ENCODE results near the gene XRRA1. TPM values are rescaled to one million over a fixed set of nuclear protein-coding genes. Genes with fewer than 3 reads are reported as not detected.

The XRRA1 gene
- total and polyA plus RNA-seq, 11 donors: 3.9 to 26.6 (median 13.1) TPM

DNA sequence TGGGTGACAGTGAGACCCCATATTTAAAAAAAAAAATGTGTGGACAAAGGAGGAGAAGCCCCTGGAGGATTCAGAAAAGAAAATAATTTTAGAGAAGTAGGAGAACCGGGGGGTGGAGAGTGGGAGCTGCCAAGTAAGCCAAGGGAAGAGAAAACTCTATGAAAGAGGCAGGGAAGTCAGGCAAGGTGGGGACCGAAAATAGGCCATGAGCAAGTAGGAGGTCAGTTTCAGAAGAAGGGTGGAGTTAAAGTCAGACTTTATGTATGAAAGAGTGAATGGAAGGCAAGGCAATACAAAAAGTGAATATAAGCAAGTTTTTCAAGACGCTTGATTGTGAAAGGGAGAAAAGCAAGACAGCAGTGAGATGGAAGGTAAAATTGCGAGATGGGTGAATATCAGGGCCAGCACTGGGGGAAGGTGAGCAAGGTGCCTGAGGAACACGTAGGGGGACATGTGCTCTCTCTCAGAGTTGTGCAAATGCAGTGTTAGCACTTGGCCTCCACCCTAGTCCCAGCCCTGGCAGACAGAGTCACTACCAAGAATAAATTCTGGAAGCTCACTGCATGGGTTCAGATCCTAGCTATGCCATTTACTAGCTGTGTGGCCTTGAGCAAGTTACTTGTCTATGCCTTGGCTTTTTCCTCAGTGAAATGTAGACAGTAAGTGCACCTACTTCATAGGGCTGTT lies 6.7 kb downstream of the XRRA1 start:
- H3K27me3 ChIP-seq: no peaks in the 10 kb centered on the region
- peaks cover 0 to 11% (median 0%) of the 10 kb centered on the region in 12 donors for H3K4me1 ChIP-seq
- no peak for TF ChIP-seq POLR2A (IDR thresholded peaks at IDR 0.05)
- ATAC-seq (no peak), DNase-seq (no peak)
- H3K4me3 ChIP-seq: no peak overlapping the region
- H3K27ac ChIP-seq: no peak overlapping the region
- 83 to 90% (median 87%) methylated on average over 5 of the region's 5 CpGs for WGBS, 4 donors
- H3K9me3 ChIP-seq: no peaks in the 10 kb centered on the region
- intact Hi-C loops (cut with DNase I): loop anchor here in 1 of 10 donors (5.0 kb wide), 1 partner anchor 85 kb away; no protein-coding TSS in a partner anchor
- peaks cover 0 to 77% (median 25%) of the 10 kb centered on the region in 9 donors for H3K36me3 ChIP-seq

DNA sequence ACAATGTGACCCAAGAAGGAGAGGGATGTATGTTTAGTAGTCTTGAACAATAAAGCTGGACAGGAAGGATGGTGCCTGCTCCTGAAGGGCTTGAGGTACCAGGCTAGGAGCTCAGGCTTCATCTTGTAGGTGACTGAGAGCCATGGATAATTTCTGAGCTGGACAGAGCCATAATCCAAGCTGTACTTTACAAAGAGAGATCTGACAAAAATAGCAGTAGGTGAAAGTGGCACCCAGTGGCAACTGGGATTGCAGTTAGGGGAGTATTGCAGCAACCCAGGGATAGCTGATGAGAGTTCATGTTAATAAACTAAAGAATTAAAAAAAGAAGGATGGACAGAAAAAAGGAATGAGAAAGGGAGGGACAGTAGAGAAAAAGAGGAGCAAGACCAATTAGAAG lies 7.4 kb downstream of the XRRA1 start:
- DNase-seq (no peak), ATAC-seq (peak in 3 of 4 donors; percentile 33 to 56 (median 47))
- no peaks in the 10 kb centered on the region for H3K9me3 ChIP-seq
- TF ChIP-seq, protein P1, sequence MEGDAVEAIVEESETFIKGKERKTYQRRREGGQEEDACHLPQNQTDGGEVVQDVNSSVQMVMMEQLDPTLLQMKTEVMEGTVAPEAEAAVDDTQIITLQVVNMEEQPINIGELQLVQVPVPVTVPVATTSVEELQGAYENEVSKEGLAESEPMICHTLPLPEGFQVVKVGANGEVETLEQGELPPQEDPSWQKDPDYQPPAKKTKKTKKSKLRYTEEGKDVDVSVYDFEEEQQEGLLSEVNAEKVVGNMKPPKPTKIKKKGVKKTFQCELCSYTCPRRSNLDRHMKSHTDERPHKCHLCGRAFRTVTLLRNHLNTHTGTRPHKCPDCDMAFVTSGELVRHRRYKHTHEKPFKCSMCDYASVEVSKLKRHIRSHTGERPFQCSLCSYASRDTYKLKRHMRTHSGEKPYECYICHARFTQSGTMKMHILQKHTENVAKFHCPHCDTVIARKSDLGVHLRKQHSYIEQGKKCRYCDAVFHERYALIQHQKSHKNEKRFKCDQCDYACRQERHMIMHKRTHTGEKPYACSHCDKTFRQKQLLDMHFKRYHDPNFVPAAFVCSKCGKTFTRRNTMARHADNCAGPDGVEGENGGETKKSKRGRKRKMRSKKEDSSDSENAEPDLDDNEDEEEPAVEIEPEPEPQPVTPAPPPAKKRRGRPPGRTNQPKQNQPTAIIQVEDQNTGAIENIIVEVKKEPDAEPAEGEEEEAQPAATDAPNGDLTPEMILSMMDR (IDR thresholded peaks at IDR 0.05): no peak
- TF ChIP-seq POLR2A (IDR thresholded peaks at IDR 0.05): no peak
- no peak overlapping the region for H3K27ac ChIP-seq
- no peak overlapping the region for H3K4me3 ChIP-seq
- intact Hi-C loops (cut with DNase I): loop anchor here in 1 of 10 donors (5.0 kb wide), 1 partner anchor 86 kb away; no protein-coding TSS in a partner anchor
- H3K4me1 ChIP-seq: peaks cover 0 to 10% (median 0%) of the 10 kb centered on the region in 12 donors
- H3K36me3 ChIP-seq: peaks cover 0 to 84% (median 28%) of the 10 kb centered on the region in 9 donors
- no peaks in the 10 kb centered on the region for H3K27me3 ChIP-seq

DNA sequence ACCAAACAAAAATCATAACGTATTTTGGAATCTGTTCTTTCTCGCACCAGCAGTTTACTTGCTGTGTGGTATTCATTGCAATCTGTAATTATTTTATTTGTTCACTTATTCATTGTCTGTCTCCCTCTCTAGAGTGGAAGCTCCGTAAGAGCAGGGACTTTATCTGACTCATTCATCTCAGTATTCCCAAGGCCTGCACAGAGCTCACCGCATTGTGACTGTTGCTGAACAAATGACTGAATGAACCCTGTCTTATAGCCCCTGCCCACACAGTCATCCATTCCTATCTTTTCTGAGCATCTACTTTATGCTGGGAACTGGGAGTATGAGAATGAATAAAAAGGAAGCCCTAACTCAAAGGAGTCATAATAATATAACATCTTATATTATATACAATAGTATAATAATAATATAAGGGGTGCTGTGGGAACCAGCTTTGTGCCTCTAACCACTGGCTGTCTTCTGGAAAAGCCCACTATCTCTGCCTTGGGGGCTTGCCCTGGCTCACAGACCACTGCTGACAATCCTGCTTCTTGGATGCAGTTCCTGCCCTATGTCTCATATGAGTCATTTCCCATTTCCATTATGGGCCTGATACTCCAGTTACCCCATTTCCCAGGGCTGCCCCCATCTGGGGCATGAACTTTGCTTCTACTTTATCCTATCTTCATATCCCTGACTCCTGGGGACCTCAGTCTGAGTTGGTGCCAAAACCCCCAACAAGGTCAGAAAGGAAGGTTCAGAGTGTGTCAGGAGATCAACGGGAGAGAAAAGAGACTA lies 11.0 kb downstream of the XRRA1 start:
- H3K27me3 ChIP-seq: no peaks in the 10 kb centered on the region
- ATAC-seq (no peak), DNase-seq (no peak)
- H3K9me3 ChIP-seq: no peaks in the 10 kb centered on the region
- H3K36me3 ChIP-seq: peaks cover 0 to 98% (median 59%) of the 10 kb centered on the region in 9 donors
- no peak overlapping the region for H3K4me3 ChIP-seq
- WGBS, 4 donors: 88 to 90% (median 89%) methylated on average over 5 of the region's 5 CpGs
- no peak overlapping the region for H3K27ac ChIP-seq
- TF ChIP-seq, protein P1 (IDR thresholded peaks at IDR 0.05): no peak
- no peak for TF ChIP-seq POLR2A (IDR thresholded peaks at IDR 0.05)
- H3K4me1 ChIP-seq: peaks cover 0 to 15% (median 0%) of the 10 kb centered on the region in 12 donors
- intact Hi-C loops (cut with DNase I): loop anchor here in 1 of 10 donors (10.0 kb wide), 1 partner anchor 197 kb away; no protein-coding TSS in a partner anchor

DNA sequence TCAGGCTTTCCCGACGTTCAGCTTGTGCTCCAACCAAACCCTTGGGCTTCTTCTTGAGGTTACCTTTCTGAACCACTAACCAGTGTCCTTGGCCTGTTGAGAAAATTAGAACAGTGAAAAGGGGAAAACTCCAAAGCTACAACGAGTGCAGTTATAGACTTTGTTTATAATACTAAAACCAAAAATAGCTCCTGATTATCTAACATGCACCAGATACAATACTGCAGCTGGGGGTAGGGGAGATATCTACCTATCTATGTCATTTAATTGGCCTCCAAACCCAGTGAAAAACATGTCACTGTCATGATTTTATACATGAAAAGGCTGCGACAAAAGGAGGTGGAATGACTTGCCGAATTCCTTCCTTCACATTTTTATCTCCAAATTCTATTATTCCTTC lies 11.9 kb downstream of the XRRA1 start:
- DNase-seq (no peak), ATAC-seq (no peak)
- no peaks in the 10 kb centered on the region for H3K9me3 ChIP-seq
- H3K4me3 ChIP-seq: no peak overlapping the region
- peaks cover 0 to 100% (median 62%) of the 10 kb centered on the region in 9 donors for H3K36me3 ChIP-seq
- no peak for TF ChIP-seq POLR2A (IDR thresholded peaks at IDR 0.05)
- TF ChIP-seq, protein P1 (IDR thresholded peaks at IDR 0.05): no peak
- no peak overlapping the region for H3K27ac ChIP-seq
- H3K4me1 ChIP-seq: peaks cover 0 to 15% (median 0%) of the 10 kb centered on the region in 12 donors
- intact Hi-C loops (cut with DNase I): loop anchor here in 1 of 10 donors (10.0 kb wide), 1 partner anchor 198 kb away; no protein-coding TSS in a partner anchor
- WGBS, 4 donors: 80 to 82% (median 82%) methylated on average over 5 of the region's 5 CpGs
- no peaks in the 10 kb centered on the region for H3K27me3 ChIP-seq

Data from heart left ventricle (tissue), 16 donors.